Uterus (tissue), 4 donors: Measurements from ENCODE around the gene BCL2L11. TPM values are rescaled to one million over a fixed set of nuclear protein-coding genes. Genes with fewer than 3 reads are reported as not detected.

Experiments used
- DNase-seq, 2 donors: peaks; one replicate each; pipeline ENCODE4 v3.0.0-alpha.2; 2019 to 2020
- H3K27ac ChIP-seq, 2 donors: fragments of 200-600 bp; sonication (generic); 1 replicate in 1 of 2; 2 replicates in 1 of 2; pipeline ENCODE4 v1.5.1; 2016 to 2018
- H3K27me3 ChIP-seq, 2 donors: fragments of 200-600 bp; sonication (generic); one replicate each; pipeline ENCODE4 v1.5.1; 2018 to 2019; ENCODE audit warnings: control low read depth in 1 of 2
- H3K36me3 ChIP-seq, 2 donors: fragments of 200-600 bp; sonication (generic); one replicate each; pipeline ENCODE4 v1.5.1; 2019; ENCODE audit warnings: control low read depth in 1 of 2
- H3K4me1 ChIP-seq, 2 donors: fragments of 200-600 bp; sonication (generic); one replicate each; pipeline ENCODE4 v1.5.1; 2018 to 2019; ENCODE audit warnings: control low read depth in 1 of 2
- H3K4me3 ChIP-seq, 2 donors: fragments of 200-600 bp; sonication (generic); 1 replicate in 1 of 2; 2 replicates in 1 of 2; pipeline ENCODE4 v1.5.1; 2018 to 2019; ENCODE audit warnings: mild to moderate bottlenecking in 1 of 2
- H3K9me3 ChIP-seq, 2 donors: fragments of 200-600 bp; sonication (generic); one replicate each; pipeline ENCODE4 v1.5.1; 2019; ENCODE audit warnings: control low read depth in 1 of 2
- POLR2A ChIP-seq, 2 donors: fragments of 450-650 bp; IDR thresholded peaks; one replicate each; pipeline ENCODE4 v1.6.1; 2016; ENCODE audit warnings: antibody characterized with exemption in 2 of 2, mild to moderate bottlenecking in 1 of 2, moderate library complexity in 1 of 2
- intact Hi-C: fragments of 100-400 bp; cut with DNase I; formaldehyde crosslinking; loops from one replicate; pipeline ENCODE4 v1.15.1; 2023; ENCODE audit warnings: low total_unique reads
- total RNA-seq, 4 donors: library from RNA; depleted of rRNA in 3 of 4; stranded (reverse); fragments of >200 nt in 3 of 4; gene quantifications; one replicate each; pipeline versions ENCODE4 v1.1.0 to v1.2.4, GENCODE V29; 2014 to 2023
- TF ChIP-seq, protein P1 (sequence below), 4 experiments: fragments of 200-600 bp in 2 of 4; fragments of 450-650 bp in 2 of 4; sonication (generic) in 2 of 4; IDR thresholded peaks; one replicate each; pipeline ENCODE4 v1.5.1; 2016 to 2019; ENCODE audit warnings: antibody characterized with exemption in 4 of 4, mild to moderate bottlenecking in 2 of 4, moderate library complexity in 1 of 4
- donor health status: DM: yes; HTN: yes; CAD: no.

The BCL2L11 gene
- total RNA-seq, 4 donors from 2014 or later, result 2.0 to 21.8 (median 15.4) TPM

DNA sequence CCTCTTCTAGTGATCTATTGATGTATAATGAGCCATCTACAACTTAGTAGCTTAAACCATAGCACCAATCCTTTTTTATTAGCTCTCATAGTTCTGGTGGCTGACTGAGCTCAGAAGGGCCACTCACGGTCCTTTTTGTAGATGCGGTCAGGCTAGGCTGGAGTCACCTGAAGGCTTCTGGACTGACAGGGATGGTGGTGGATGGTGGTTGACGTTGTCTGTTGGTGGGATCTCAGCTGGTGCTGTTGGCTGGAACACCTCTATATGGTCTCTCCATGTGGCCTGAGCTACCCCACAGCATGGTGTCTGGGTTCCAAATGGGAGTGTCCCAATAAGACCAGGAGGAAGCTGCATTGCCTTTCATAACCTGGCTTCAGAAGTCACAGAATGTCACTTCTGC is 68.0 kb downstream of the BCL2L11 start:
- Histone ChIP-seq H3K9me3 (no peaks in the 10 kb centered on the region), H3K4me3 (no peak overlapping the region), H3K36me3 (no peaks in the 10 kb centered on the region), H3K27ac (no peak overlapping the region), H3K4me1 (no peaks in the 10 kb centered on the region), H3K27me3 (no peaks in the 10 kb centered on the region)
- intact Hi-C loops, result no loop called here
- TF ChIP-seq, protein P1, sequence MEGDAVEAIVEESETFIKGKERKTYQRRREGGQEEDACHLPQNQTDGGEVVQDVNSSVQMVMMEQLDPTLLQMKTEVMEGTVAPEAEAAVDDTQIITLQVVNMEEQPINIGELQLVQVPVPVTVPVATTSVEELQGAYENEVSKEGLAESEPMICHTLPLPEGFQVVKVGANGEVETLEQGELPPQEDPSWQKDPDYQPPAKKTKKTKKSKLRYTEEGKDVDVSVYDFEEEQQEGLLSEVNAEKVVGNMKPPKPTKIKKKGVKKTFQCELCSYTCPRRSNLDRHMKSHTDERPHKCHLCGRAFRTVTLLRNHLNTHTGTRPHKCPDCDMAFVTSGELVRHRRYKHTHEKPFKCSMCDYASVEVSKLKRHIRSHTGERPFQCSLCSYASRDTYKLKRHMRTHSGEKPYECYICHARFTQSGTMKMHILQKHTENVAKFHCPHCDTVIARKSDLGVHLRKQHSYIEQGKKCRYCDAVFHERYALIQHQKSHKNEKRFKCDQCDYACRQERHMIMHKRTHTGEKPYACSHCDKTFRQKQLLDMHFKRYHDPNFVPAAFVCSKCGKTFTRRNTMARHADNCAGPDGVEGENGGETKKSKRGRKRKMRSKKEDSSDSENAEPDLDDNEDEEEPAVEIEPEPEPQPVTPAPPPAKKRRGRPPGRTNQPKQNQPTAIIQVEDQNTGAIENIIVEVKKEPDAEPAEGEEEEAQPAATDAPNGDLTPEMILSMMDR (IDR thresholded peaks at IDR 0.05), result no peak
- TF ChIP-seq POLR2A (IDR thresholded peaks at IDR 0.05), result no peak
- no peak for DNase-seq

DNA sequence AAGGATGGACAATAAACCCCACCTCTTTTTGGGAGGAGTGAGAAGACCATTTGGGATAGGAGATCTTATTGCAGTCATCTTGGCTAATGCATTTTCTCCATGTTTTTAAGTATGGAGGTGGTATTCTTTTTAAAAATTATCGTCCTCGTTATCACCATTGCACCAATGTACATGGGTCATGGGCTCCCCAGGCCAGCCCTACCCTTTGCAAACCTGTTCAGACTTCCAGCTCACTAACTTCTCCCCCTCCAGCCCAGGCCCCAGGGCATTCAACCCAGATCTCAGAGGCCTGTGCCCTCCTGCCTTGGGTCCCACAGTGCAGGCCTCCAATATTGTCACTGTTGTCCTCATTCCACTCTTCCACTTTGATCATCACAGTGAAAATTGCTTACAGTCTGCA is 68.4 kb downstream of the BCL2L11 start:
- Histone ChIP-seq H3K27me3 (no peaks in the 10 kb centered on the region), H3K27ac (no peak overlapping the region), H3K4me1 (no peaks in the 10 kb centered on the region), H3K36me3 (no peaks in the 10 kb centered on the region), H3K9me3 (no peaks in the 10 kb centered on the region), H3K4me3 (no peak overlapping the region)
- DNase-seq, result no peak
- intact Hi-C loops, result no loop called here
- no peak for TF ChIP-seq POLR2A (IDR thresholded peaks at IDR 0.05)
- TF ChIP-seq, protein P1 (IDR thresholded peaks at IDR 0.05), result no peak

DNA sequence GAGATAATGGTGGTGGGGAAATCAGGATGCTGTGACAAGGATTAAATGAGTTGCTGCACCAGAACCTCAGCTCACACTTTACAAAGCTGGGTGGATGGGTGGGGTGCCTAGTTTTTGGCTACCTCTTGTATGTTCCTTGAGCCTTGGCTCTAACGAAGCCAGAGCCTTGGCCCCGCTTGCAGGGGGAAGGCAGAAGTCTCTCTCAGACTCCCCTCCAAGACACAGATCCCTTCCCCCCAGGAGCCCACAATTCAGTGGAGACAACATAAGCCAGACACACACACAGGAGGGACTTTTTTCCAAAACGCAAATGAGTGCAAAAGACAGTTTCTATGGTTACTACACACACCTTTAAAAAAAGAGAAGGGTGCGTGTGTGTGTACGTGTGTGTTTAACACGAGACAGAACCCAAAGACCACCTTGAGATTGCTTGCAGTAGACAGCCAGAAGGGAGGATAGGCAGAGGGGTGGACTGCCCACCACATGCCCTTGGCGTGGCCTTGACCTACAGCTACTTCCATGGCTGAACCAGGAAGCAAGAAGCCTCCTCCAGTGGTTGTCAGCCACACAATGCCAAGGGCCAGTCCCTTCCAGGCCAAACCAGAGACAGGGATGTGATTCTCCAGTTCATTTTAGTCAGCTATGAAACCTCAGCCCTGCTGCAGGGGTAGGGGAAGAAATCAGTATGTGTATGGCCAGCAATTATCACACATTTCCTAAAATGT is 70.3 kb downstream of the BCL2L11 start:
- TF ChIP-seq, protein P1 (IDR thresholded peaks at IDR 0.05), result no peak
- TF ChIP-seq POLR2A (IDR thresholded peaks at IDR 0.05), result no peak
- Histone ChIP-seq H3K36me3 (no peaks in the 10 kb centered on the region), H3K4me3 (no peak overlapping the region), H3K9me3 (no peaks in the 10 kb centered on the region), H3K27me3 (no peaks in the 10 kb centered on the region), H3K4me1 (no peaks in the 10 kb centered on the region), H3K27ac (no peak overlapping the region)
- intact Hi-C loops, result no loop called here
- DNase-seq, result no peak

DNA sequence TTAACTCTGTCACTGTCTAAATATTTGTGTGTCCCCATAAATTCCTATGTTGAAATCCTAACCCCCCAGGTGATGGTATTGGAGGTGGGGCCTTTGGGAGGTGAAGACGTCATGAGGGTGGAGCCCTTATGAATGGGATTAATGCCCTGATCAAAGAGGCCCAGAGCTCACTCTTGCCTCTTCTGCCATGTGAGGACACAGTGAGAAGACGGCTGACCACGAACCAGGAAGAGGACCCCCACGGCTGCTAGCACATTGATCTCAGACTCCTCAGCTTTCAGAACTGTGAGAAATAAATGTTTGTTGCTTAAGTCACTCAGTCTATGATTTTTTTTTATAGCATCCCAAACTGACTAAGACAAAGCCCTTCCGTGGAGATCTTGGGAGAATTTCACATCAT is 71.2 kb downstream of the BCL2L11 start:
- no peaks in the 10 kb centered on the region for H3K9me3 ChIP-seq
- no peak overlapping the region for H3K27ac ChIP-seq
- DNase-seq, result no peak
- H3K4me1 ChIP-seq, result no peaks in the 10 kb centered on the region
- intact Hi-C loops, result no loop called here
- no peaks in the 10 kb centered on the region for H3K36me3 ChIP-seq
- no peak overlapping the region for H3K4me3 ChIP-seq
- TF ChIP-seq, protein P1 (IDR thresholded peaks at IDR 0.05), result no peak
- TF ChIP-seq POLR2A (IDR thresholded peaks at IDR 0.05), result no peak
- H3K27me3 ChIP-seq, result no peaks in the 10 kb centered on the region

DNA sequence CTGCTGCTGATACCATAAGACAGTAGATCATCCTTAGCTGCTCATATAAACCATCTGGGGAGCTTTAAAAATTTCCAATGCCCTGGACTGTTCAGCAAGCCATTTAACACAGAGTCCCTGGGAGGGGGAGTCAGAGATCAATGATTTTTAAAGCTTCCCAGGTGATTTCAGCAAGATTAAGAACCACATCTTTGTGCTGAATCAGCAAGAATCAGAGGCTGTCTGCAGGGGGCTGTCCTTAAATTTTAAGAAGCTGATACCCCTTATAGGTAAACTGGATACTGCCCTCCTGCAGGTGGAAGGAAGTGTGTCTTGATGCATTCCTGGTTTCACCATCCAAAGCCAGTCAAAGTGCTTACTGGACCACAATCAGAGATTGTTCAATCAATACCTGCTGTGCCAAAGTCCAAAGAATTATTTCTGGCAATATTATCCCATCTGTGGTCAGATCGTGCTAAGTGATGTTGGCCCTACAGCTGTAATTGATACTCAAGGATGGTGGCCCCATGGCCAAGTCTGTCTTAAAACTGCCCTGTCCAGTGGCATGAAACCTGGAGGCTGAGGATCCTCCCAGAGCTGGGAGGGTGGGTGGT is 72.2 kb downstream of the BCL2L11 start:
- intact Hi-C loops, result no loop called here
- Histone ChIP-seq H3K36me3 (no peaks in the 10 kb centered on the region), H3K4me3 (no peak overlapping the region), H3K4me1 (no peaks in the 10 kb centered on the region), H3K27me3 (no peaks in the 10 kb centered on the region), H3K9me3 (no peaks in the 10 kb centered on the region), H3K27ac (no peak overlapping the region)
- TF ChIP-seq, protein P1 (IDR thresholded peaks at IDR 0.05), result no peak
- no peak for TF ChIP-seq POLR2A (IDR thresholded peaks at IDR 0.05)
- DNase-seq, result no peak
